HUES6 (cell line): Measurements from ENCODE around the gene PPP1R37.
A peak's percentile ranks its signal among the peaks of the same experiment; 100 is the strongest.

Experiments used
- H3K27ac ChIP-seq: 2 replicates; pipeline ENCODE4 v1.7.0; 2013; ENCODE audit warnings: low read depth, mild to moderate bottlenecking, low read length, inconsistent platforms
- H3K27me3 ChIP-seq: 2 replicates; pipeline ENCODE4 v1.6.1; 2013; ENCODE audit warnings: low read length; ENCODE audit not compliant: control insufficient read depth, insufficient read depth
- H3K36me3 ChIP-seq: 2 replicates; pipeline ENCODE4 v1.6.1; 2013; ENCODE audit warnings: low read length; ENCODE audit not compliant: control insufficient read depth, insufficient read depth
- H3K4me1 ChIP-seq: 2 replicates; pipeline ENCODE4 v1.6.1; 2013; ENCODE audit warnings: low read length; ENCODE audit not compliant: control insufficient read depth, insufficient read depth
- H3K4me3 ChIP-seq: 2 replicates; pipeline ENCODE4 v1.5.1; 2013; ENCODE audit warnings: low read depth, low read length
- H3K9ac ChIP-seq: one replicate; pipeline ENCODE4 v1.6.1; 2013; ENCODE audit warnings: mild to moderate bottlenecking, low read length
- H3K9me3 ChIP-seq: 2 replicates; pipeline ENCODE4 v1.6.1; 2013; ENCODE audit warnings: low read depth, low read length; ENCODE audit not compliant: control insufficient read depth, insufficient read depth

PPP1R37 gene

DNA sequence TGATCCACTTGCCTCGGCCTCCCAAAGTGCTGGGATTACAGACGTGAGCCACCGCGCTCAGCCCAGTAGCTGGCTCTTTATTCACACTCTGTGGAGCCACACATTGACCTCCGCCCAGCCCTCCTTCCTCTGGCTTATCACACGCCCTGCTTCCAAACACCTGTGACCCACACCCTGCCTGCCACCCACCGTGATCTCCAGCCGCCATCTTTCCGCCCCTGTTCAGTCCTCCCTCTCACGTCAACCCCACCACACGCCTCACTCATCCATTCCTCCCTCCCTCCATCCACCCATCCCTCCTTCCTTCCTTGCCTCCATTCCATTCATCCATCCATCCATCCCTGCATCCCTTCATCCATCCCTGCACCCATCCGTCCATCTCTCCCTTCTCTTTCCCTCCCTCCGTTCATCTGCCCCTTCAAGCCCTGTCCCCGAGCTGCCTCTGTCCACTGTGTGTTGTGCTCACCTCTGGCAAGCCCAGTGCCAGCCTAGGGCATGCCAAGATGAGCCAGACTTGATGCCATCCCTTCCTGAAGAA, 34.3 kb upstream of the PPP1R37 start:
- H3K36me3 ChIP-seq, result peaks cover 90% of the 10 kb centered on the region
- H3K27ac ChIP-seq, result no peak overlapping the region
- H3K4me1 ChIP-seq, result no peaks in the 10 kb centered on the region
- no peaks in the 10 kb centered on the region for H3K9me3 ChIP-seq
- no peak overlapping the region for H3K4me3 ChIP-seq
- no peaks in the 10 kb centered on the region for H3K27me3 ChIP-seq
- no peak overlapping the region for H3K9ac ChIP-seq

DNA sequence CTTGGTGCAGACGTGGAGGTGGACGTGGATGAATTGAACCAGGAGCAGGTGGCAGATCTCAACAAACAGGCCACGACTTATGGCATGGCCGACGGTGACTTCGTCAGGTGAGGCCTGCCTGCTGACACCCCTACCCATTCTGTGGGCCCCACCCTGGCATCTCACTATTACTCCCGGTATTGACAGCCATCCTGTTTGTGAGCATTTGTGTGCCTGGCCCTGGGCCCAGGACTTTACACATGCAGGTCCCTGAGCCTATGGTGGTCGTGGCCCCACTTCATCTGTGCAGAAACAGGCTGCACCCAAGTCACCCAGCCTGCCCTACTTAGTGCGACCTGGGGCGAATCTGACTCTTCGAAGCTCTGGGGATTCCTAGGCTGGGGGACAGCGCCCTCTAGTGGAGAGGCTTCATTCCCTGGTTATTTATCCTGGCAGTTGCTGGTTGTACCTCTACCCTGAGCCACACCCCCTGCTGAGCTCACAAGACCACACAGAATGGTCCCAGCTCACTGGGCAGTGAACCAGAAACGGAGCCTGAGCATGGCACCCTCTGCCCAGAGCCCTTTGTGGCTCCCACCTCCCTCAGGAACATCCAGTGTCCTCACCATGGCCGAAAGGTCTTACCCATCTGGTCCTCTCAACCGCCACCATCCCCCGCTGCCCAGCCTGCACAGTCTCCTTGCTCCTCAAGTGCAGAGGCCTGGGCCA, 33.6 kb upstream of the PPP1R37 start:
- no peak overlapping the region for H3K4me3 ChIP-seq
- peaks cover 92% of the 10 kb centered on the region for H3K36me3 ChIP-seq
- no peaks in the 10 kb centered on the region for H3K9me3 ChIP-seq
- H3K27ac ChIP-seq, result no peak overlapping the region
- no peak overlapping the region for H3K9ac ChIP-seq
- H3K4me1 ChIP-seq, result no peaks in the 10 kb centered on the region
- no peaks in the 10 kb centered on the region for H3K27me3 ChIP-seq

DNA sequence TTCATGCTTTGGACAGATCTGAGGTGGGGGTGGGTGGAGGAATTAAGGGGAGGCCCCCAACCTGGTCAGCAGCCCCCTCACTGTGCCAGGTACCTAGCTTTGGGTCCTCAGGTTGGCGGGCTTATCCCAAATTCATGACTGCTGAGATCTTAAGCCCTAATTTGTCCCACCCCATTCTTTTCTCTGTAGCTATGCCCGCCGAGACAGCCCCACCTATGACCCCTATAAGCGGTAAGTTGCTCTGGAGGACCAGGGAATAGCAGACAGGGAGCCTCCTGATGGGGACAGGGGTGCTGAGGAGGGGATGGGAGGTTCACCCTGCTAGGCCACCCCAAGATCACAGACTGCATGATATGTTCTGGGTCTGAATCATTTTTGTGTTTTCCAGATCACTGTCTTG, 31.0 kb upstream of the PPP1R37 start:
- peaks cover 4% of the 10 kb centered on the region; the same call in 1 of the 2 replicates for H3K4me1 ChIP-seq
- H3K4me3 ChIP-seq, result no peak overlapping the region
- H3K36me3 ChIP-seq, result peaks cover 84% of the 10 kb centered on the region
- no peaks in the 10 kb centered on the region for H3K9me3 ChIP-seq
- H3K27ac ChIP-seq, result no peak overlapping the region
- no peaks in the 10 kb centered on the region for H3K27me3 ChIP-seq
- no peak overlapping the region for H3K9ac ChIP-seq

DNA sequence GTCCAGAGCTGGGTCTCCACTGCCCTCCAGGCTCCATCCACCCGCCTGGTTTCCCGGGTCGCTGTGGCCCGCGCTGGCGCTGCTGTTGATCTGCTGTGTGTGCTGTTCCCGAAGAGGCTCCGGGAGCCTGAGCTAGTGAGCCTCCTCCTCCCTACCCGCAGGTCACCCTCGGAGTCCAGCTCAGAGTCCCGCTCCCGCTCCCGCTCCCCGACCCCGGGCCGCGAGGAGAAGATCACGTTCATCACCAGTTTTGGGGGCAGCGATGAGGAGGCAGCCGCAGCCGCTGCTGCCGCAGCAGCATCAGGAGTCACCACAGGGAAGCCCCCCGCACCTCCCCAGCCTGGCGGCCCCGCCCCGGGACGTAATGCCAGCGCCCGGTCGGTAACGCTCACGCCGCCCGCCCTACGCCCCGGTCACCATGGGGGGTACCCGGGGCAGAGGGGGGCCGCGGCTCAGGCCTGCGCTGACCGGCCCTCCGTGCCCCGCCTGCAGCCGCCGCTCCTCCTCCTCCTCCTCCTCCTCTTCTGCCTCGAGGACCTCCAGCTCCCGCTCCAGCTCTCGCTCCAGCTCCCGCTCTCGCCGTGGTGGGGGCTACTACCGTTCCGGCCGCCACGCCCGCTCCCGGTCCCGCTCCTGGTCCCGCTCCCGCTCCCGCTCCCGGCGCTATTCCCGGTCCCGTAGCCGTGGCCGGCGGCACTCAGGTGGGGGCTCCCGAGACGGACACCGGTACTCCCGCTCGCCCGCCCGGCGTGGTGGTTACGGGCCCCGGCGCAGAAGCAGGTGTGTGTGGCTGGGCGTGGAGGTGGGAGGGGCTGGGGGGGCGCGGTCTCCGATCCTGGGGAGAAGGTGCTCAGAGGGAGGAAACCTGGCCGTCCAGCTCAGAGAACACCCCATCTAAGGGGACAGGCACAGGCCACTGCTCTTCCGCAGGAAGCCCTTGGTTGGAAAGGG, 28.9 kb upstream of the PPP1R37 start:
- Histone ChIP-seq H3K27me3 (no peaks in the 10 kb centered on the region), H3K27ac (no peak overlapping the region), H3K4me3 (no peak overlapping the region), H3K36me3 (peaks cover 78% of the 10 kb centered on the region), H3K4me1 (peaks cover 13% of the 10 kb centered on the region), H3K9ac (no peak overlapping the region), H3K9me3 (no peaks in the 10 kb centered on the region)

DNA sequence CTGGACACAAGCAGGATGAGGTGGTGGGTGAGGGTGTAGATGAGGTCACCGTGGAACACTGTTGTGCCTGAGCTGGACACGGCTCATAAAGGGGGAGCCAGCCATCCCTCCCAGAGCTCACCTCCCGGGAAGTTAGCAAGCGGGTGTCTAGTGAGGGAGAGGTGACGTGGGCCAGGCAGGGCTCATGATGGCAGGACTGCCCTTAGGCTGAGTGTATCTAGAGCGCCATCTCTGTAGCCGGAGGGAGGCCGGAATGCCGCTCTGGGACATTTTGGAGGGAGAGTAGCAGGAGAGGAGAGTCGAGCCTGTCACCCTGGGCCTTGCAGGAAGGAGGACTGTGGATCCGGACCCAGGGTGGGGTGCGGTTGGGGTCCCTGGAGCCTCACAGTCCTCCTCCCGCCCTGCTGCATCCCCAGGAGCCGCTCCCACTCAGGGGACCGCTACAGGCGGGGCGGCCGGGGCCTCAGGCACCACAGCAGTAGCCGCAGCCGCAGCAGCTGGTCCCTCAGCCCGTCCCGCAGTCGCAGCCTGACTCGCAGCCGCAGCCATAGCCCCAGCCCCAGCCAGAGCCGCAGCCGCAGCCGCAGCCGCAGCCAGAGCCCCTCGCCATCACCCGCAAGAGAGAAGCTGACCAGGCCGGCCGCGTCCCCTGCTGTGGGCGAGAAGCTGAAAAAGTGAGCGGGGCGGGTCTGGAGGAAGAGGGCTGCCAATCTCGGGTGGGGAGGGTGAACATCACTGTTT, 25.9 kb upstream of the PPP1R37 start:
- no peaks in the 10 kb centered on the region for H3K27me3 ChIP-seq
- no peak overlapping the region for H3K9ac ChIP-seq
- no peaks in the 10 kb centered on the region for H3K9me3 ChIP-seq
- H3K27ac ChIP-seq, result peak overlapping the region; percentile 65; the same call in 1 of the 2 replicates
- no peak overlapping the region for H3K4me3 ChIP-seq
- H3K4me1 ChIP-seq, result peaks cover 16% of the 10 kb centered on the region
- H3K36me3 ChIP-seq, result peaks cover 78% of the 10 kb centered on the region

DNA sequence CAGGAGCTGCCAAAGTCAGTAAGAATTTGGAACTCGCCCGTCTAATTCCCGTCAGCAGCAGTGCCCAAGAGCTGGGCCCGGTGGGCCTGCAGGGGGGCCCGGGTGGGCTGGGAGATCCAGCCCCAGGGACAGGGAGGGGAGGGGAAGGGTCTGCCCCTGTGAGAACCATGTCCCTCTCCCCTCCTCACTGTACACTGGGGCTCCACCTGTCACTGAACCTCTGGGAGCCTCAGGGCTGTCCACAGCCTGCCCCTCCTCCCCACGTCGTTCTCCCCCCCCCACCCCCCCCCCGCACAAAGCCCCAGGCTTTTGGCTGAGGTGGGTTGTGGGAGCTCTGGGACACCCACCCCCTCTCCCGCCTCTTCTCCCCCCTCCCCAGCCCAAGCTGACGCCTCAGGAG, 24.9 kb upstream of the PPP1R37 start:
- H3K36me3 ChIP-seq, result peaks cover 80% of the 10 kb centered on the region
- H3K9ac ChIP-seq, result no peak overlapping the region
- H3K9me3 ChIP-seq, result no peaks in the 10 kb centered on the region
- no peak overlapping the region for H3K4me3 ChIP-seq
- H3K4me1 ChIP-seq, result peaks cover 16% of the 10 kb centered on the region
- 0 out of 2 replicates have a peak overlapping the region, but pooled peaks have one; percentile 65 for H3K27ac ChIP-seq
- H3K27me3 ChIP-seq, result no peaks in the 10 kb centered on the region

DNA sequence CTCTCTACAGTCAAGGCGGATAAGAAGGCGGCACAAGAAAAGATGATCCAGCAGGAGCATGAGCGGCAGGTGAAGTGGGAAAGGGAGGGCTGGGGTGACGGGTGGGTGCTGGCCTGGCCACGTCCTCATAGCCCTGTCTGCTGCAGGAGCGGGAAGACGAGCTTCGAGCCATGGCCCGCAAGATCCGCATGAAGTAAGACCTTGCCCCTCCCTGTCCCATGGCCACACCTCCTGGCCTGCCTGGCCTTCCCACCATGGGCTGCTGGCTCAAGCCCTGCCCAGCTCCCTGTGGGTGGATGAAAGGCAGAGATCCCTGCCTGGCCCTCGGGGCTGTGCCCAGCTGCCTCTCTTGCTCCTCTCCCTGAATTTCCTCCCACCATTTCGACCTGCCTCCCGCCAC, 23.9 kb upstream of the PPP1R37 start:
- no peaks in the 10 kb centered on the region for H3K9me3 ChIP-seq
- H3K4me1 ChIP-seq, result peaks cover 16% of the 10 kb centered on the region
- peaks cover 70% of the 10 kb centered on the region for H3K36me3 ChIP-seq
- no peak overlapping the region for H3K4me3 ChIP-seq
- no peak overlapping the region for H3K9ac ChIP-seq
- no peaks in the 10 kb centered on the region for H3K27me3 ChIP-seq
- H3K27ac ChIP-seq, result no peak overlapping the region

DNA sequence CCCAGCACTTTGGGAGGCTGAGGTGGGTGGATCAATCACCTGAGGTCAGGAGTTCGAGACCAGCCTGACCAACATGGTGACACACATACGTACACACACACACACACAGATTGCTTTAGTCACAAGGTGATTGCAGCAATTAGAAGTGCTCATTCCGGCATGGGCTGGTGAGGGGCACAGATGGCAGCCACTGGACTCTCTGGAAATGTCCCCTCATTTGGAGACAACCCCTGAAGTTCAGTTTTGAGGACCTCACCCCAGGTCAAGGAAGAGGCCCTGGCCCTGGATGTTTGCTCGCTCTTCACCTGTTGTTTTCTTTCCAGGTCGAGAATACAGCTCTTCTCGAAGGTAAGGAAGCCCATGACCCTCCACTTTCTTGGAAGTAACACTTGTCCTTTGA, 22.8 kb upstream of the PPP1R37 start:
- H3K9me3 ChIP-seq, result no peaks in the 10 kb centered on the region
- H3K27ac ChIP-seq, result no peak overlapping the region
- H3K9ac ChIP-seq, result no peak overlapping the region
- peaks cover 66% of the 10 kb centered on the region for H3K36me3 ChIP-seq
- no peak overlapping the region for H3K4me3 ChIP-seq
- H3K27me3 ChIP-seq, result no peaks in the 10 kb centered on the region
- peaks cover 22% of the 10 kb centered on the region for H3K4me1 ChIP-seq

DNA sequence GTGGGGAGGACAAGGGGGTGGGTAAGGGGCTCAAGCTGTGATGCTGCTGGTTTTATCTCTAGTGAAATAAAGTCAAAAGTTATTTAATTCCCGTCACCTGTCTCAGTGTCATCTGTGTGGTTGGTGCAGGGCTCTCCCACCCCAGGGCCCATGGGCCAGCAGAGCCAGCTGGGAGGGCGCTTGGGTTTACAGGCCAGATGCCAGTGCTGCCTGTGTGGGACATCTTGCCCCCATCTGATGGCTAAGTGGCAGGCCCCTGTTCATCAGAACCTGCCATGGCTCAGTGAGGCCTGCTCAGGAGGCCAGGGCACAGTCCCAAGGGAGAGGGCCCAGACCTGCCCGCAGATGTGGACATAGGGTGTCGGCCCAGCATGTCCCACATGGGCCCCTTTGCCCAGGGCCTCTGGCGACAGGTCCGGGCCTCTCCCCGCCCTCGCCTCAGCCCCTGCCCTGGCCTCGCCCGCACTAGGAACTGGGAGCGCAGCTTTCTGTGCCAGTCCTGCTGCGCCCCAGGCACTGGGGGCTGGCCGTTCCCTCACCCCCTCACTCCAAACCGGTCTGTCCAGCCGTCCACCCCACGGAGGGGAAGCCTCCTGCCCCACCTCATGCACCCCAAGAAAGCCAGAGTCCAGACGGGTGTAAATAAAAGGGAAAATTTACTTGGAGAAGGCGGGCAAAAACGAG, 22.0 kb upstream of the PPP1R37 start:
- Histone ChIP-seq H3K4me3 (no peak overlapping the region), H3K36me3 (peaks cover 59% of the 10 kb centered on the region), H3K27ac (no peak overlapping the region), H3K9ac (no peak overlapping the region), H3K27me3 (no peaks in the 10 kb centered on the region), H3K9me3 (no peaks in the 10 kb centered on the region), H3K4me1 (peaks cover 22% of the 10 kb centered on the region)

DNA sequence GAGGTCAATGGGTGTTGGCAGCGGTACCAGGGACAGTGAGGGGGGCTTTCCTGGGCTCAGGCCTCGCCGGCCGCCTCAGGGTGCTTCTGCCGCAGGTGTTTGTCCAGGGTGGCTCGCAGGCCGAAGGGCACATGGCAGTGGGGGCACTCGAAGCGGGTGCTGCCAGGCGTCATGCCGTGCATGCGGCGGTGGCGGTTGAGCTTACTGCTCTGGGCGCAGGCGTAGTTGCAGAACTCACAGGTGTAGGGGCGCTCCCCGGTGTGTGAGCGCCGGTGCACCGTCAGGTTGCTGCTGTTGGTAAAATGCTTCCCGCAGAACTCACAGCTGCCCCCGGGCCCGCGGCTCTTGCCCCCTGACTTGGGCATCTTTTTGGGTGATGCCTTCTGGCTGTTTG, 21.4 kb upstream of the PPP1R37 start:
- H3K27ac ChIP-seq, result no peak overlapping the region
- no peaks in the 10 kb centered on the region for H3K27me3 ChIP-seq
- peaks cover 59% of the 10 kb centered on the region for H3K36me3 ChIP-seq
- peaks cover 23% of the 10 kb centered on the region for H3K4me1 ChIP-seq
- no peak overlapping the region for H3K9ac ChIP-seq
- no peaks in the 10 kb centered on the region for H3K9me3 ChIP-seq
- no peak overlapping the region for H3K4me3 ChIP-seq
